MM.1S (cell line): ENCODE measurements around the gene FBF1.
"Not testable (repeated sequence)": the region's sequence is repeated elsewhere in the genome, so short reads cannot be mapped to it uniquely, and the experiment has no call there.

Experiments
- DNase-seq: peaks from one replicate; pipeline ENCODE4 v3.0.0-alpha.2; 2015
- H2AFZ ChIP-seq: fragments of 300-600 bp; sonication (generic); 2 replicates; pipeline ENCODE4 v1.6.0; 2016; ENCODE audit warnings: antibody characterized with exemption, low read length
- H3F3A ChIP-seq: fragments of 300-600 bp; sonication (generic); 2 replicates; pipeline ENCODE4 v1.6.1; 2016; ENCODE audit warnings: mild to moderate bottlenecking, antibody characterized with exemption, low read length, moderate library complexity, mixed read lengths; ENCODE audit not compliant: insufficient read depth
- H3K27ac ChIP-seq: fragments of 300-600 bp; sonication (generic); 2 replicates; pipeline ENCODE4 v1.5.1; 2016; ENCODE audit warnings: mild to moderate bottlenecking, low read length
- H3K27me3 ChIP-seq: fragments of 300-600 bp; sonication (generic); replicated peaks from 2 replicates; pipeline ENCODE4 v1.6.0; 2016; ENCODE audit warnings: low read length; ENCODE audit not compliant: insufficient read depth
- H3K36me3 ChIP-seq: fragments of 300-600 bp; sonication (generic); replicated peaks from 2 replicates; pipeline ENCODE4 v1.6.1; 2016; ENCODE audit warnings: mild to moderate bottlenecking, low read length, mixed read lengths; ENCODE audit not compliant: insufficient read depth
- H3K4me1 ChIP-seq: fragments of 300-600 bp; sonication (generic); 2 replicates; pipeline ENCODE4 v1.6.1; 2016; ENCODE audit warnings: low read length, mixed read lengths
- H3K4me2 ChIP-seq: fragments of 300-600 bp; sonication (generic); 2 replicates; pipeline ENCODE4 v1.6.0; 2016; ENCODE audit warnings: low read depth, low read length
- H3K4me3 ChIP-seq: fragments of 300-600 bp; sonication (generic); 2 replicates; pipeline ENCODE4 v1.5.1; 2016; ENCODE audit warnings: low read length, mixed read lengths
- H3K79me2 ChIP-seq: fragments of 300-600 bp; sonication (generic); 2 replicates; pipeline ENCODE4 v1.6.1; 2016; ENCODE audit warnings: mixed run types, low read length, mixed read lengths
- H3K9ac ChIP-seq: fragments of 300-600 bp; sonication (generic); 2 replicates; pipeline ENCODE4 v1.6.1; 2016; ENCODE audit warnings: low read length, mixed read lengths
- H3K9me2 ChIP-seq: fragments of 300-600 bp; sonication (generic); replicated peaks from 2 replicates; pipeline ENCODE4 v1.6.1; 2016; ENCODE audit warnings: mild to moderate bottlenecking, low read length, mixed read lengths; ENCODE audit not compliant: insufficient read depth
- H3K9me3 ChIP-seq: fragments of 300-600 bp; sonication (generic); replicated peaks from 2 replicates; pipeline ENCODE4 v1.6.1; 2016; ENCODE audit warnings: mild to moderate bottlenecking, low read length, mixed read lengths; ENCODE audit not compliant: insufficient read depth
- H4K20me1 ChIP-seq: fragments of 300-600 bp; sonication (generic); 2 replicates; pipeline ENCODE4 v1.6.1; 2016; ENCODE audit warnings: mild to moderate bottlenecking, low read length, moderate library complexity, mixed read lengths; ENCODE audit not compliant: insufficient read depth
- CTCF ChIP-seq: fragments of 300-600 bp; sonication (generic); IDR thresholded peaks from 2 replicates; pipeline ENCODE4 v1.5.1; 2016; ENCODE audit warnings: antibody characterized with exemption, low read length, mixed read lengths
- EZH2 ChIP-seq: fragments of 300-600 bp; sonication (generic); optimal IDR thresholded peaks from 2 replicates; pipeline ENCODE3; 2017; ENCODE audit warnings: low read depth, mild to moderate bottlenecking, antibody characterized with exemption, low read length, mixed read lengths
- EZH2phosphoT487 ChIP-seq: fragments of 300-600 bp; sonication (generic); IDR thresholded peaks from 2 replicates; pipeline ENCODE4 v1.6.1; 2018; ENCODE audit warnings: antibody characterized with exemption, low read length

FBF1 gene

GRCh38 chr17:75975757-75976174, 34.9 kb upstream of the FBF1 start:
- Histone ChIP-seq H3K36me3 (no peaks in the 10 kb centered on the region), H3K9ac (no peak overlapping the region), H3K9me2 (no peaks in the 10 kb centered on the region), H3K27me3 (no peaks in the 10 kb centered on the region), H3K4me2 (no peak overlapping the region), H3K4me1 (no peaks in the 10 kb centered on the region), H3F3A (no peaks in the 10 kb centered on the region), H3K79me2 (peaks cover 21% of the 10 kb centered on the region), H4K20me1 (no peaks in the 10 kb centered on the region), H2AFZ (no peak overlapping the region), H3K9me3 (no peaks in the 10 kb centered on the region), H3K4me3 (no peak overlapping the region), H3K27ac (no peak overlapping the region)
- TF ChIP-seq CTCF (no peak), EZH2phosphoT487 (no peak)
- DNase-seq = no peak

- not testable (repeated sequence) for H3K36me3 ChIP-seq, H4K20me1 ChIP-seq, H3F3A ChIP-seq, H3K9me2 ChIP-seq, H2AFZ ChIP-seq, H3K4me2 ChIP-seq, H3K27ac ChIP-seq, H3K4me1 ChIP-seq, H3K9ac ChIP-seq, H3K27me3 ChIP-seq, H3K4me3 ChIP-seq, H3K9me3 ChIP-seq, DNase-seq
- peaks cover 15% of the 10 kb centered on the region for H3K79me2 ChIP-seq
These were observed 34.3 kb upstream of the FBF1 start for GRCh38 chr17:75975187-75975586.

GRCh38 chr17:75970626-75971025, 29.8 kb upstream of the FBF1 start:
- Histone ChIP-seq H3K36me3 (no peaks in the 10 kb centered on the region), H3K79me2 (no peaks in the 10 kb centered on the region), H3K9ac (no peak overlapping the region), H3K9me2 (no peaks in the 10 kb centered on the region), H3F3A (no peaks in the 10 kb centered on the region), H3K4me1 (no peaks in the 10 kb centered on the region), H3K4me2 (no peak overlapping the region), H2AFZ (no peak overlapping the region), H3K4me3 (no peak overlapping the region), H4K20me1 (no peaks in the 10 kb centered on the region), H3K27ac (no peak overlapping the region), H3K9me3 (no peaks in the 10 kb centered on the region), H3K27me3 (no peaks in the 10 kb centered on the region)
- no peak for DNase-seq
- TF ChIP-seq CTCF (no peak), EZH2phosphoT487 (no peak), EZH2 (no peak)

- Histone ChIP-seq H3K9ac (no peak overlapping the region), H3K27ac (no peak overlapping the region), H3K27me3 (no peaks in the 10 kb centered on the region), H2AFZ (no peak overlapping the region), H3K9me3 (no peaks in the 10 kb centered on the region), H3F3A (no peaks in the 10 kb centered on the region), H4K20me1 (no peaks in the 10 kb centered on the region), H3K4me2 (no peak overlapping the region), H3K36me3 (no peaks in the 10 kb centered on the region), H3K4me3 (no peak overlapping the region), H3K4me1 (no peaks in the 10 kb centered on the region), H3K79me2 (no peaks in the 10 kb centered on the region), H3K9me2 (no peaks in the 10 kb centered on the region)
- TF ChIP-seq EZH2phosphoT487 (no peak), EZH2 (no peak)
- DNase-seq = no peak
These were observed 29.2 kb upstream of the FBF1 start for GRCh38 chr17:75970011-75970523.

GRCh38 chr17:75969044-75969443, 28.2 kb upstream of the FBF1 start:
- H4K20me1 ChIP-seq, DNase-seq, H3K27me3 ChIP-seq, H3K4me1 ChIP-seq, H3K4me3 ChIP-seq, H3K79me2 ChIP-seq, H3F3A ChIP-seq, H3K27ac ChIP-seq, H3K9me3 ChIP-seq, H3K9me2 ChIP-seq, H3K4me2 ChIP-seq, H3K36me3 ChIP-seq, H2AFZ ChIP-seq, H3K9ac ChIP-seq: not testable (repeated sequence)
